Prostate gland (tissue), 2 donors: ENCODE results near the gene FAM151B.

ENCODE experiments used
- CTCF ChIP-seq, 4 experiments: fragments of 200-600 bp in 2 of 4; fragments of 450-650 bp in 2 of 4; sonication (generic) in 2 of 4; IDR thresholded peaks; 1 replicate in 3 of 4; 2 replicates in 1 of 4; pipeline ENCODE4 v1.5.1; 2016 to 2019; ENCODE audit warnings: antibody characterized with exemption in 4 of 4, mild to moderate bottlenecking in 2 of 4, moderate library complexity in 2 of 4
- POLR2A ChIP-seq: fragments of 450-650 bp; IDR thresholded peaks from one replicate; pipeline ENCODE4 v1.6.1; 2016; ENCODE audit warnings: antibody characterized with exemption, mild to moderate bottlenecking
- POLR2AphosphoS5 ChIP-seq: sonication (generic); formaldehyde crosslinking; IDR thresholded peaks from one replicate; pipeline ENCODE4 v1.6.1; 2017; ENCODE audit warnings: antibody characterized with exemption

- TF ChIP-seq CTCF (IDR thresholded peaks at IDR 0.05) = no peak
- TF ChIP-seq POLR2A = no peak
- TF ChIP-seq POLR2AphosphoS5 = no peak
Observed at GRCh38 chr5:80591352-80591751, 103.5 kb downstream of the FAM151B start.
